AG09319 (cell line): ENCODE measurements around the gene WDR37.
"Not testable (repeated sequence)": the region's sequence is repeated elsewhere in the genome, so short reads cannot be mapped to it uniquely, and the experiment has no call there.

Experiments
- DNase-seq: peaks from one replicate; pipeline ENCODE4 v3.0.0-alpha.2; 2010; ENCODE audit warnings: low read depth; ENCODE audit errors: extremely low read depth
- TF ChIP-seq, protein P1 (sequence below): IDR thresholded peaks from 2 replicates; pipeline ENCODE4 v1.5.1; 2011; ENCODE audit warnings: low read depth, mild to moderate bottlenecking, inconsistent platforms, low read length, moderate library complexity

The WDR37 gene

DNA sequence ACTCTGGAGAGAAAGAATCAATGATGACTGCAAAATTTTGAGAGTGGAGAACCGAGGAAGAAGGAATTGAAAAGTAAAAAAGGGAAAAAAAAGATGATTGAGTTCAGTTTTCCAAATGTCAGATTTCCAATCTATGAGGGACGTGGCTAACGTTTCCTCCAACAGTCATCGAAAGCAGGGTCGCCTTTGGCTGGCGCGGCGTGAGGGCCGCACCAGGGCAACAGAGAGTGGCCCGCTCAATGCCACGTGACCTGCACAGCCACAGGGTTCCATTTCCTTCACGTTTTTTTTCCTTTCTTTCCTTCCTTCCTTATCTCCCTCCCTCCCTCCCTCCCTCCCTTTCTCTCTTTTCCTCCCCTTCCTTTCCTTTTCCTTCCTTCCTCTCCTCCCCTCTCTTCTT lies 101.9 kb downstream of the WDR37 start:
- TF ChIP-seq, protein P1, sequence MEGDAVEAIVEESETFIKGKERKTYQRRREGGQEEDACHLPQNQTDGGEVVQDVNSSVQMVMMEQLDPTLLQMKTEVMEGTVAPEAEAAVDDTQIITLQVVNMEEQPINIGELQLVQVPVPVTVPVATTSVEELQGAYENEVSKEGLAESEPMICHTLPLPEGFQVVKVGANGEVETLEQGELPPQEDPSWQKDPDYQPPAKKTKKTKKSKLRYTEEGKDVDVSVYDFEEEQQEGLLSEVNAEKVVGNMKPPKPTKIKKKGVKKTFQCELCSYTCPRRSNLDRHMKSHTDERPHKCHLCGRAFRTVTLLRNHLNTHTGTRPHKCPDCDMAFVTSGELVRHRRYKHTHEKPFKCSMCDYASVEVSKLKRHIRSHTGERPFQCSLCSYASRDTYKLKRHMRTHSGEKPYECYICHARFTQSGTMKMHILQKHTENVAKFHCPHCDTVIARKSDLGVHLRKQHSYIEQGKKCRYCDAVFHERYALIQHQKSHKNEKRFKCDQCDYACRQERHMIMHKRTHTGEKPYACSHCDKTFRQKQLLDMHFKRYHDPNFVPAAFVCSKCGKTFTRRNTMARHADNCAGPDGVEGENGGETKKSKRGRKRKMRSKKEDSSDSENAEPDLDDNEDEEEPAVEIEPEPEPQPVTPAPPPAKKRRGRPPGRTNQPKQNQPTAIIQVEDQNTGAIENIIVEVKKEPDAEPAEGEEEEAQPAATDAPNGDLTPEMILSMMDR: no peak
- no peak for DNase-seq

DNA sequence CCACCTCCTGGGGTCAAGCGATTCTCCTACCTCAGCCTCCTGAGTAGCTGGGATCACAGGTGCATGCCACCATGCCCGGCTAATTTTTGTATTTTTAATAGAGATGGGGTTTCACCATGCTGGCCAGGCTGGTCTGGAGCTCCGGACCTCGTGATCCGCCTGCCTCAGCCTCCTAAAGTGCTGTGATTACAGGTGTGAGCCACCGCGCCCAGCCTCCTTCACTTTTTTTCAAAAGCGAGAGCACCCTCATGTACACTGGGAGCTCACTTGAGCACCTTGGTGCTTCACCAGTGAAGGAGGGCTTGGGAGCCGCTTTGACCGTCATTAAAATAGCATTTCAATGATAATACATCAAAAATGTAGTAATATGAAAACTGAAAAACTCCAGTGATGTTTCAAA lies 102.4 kb downstream of the WDR37 start:
- not testable (repeated sequence) for DNase-seq

DNA sequence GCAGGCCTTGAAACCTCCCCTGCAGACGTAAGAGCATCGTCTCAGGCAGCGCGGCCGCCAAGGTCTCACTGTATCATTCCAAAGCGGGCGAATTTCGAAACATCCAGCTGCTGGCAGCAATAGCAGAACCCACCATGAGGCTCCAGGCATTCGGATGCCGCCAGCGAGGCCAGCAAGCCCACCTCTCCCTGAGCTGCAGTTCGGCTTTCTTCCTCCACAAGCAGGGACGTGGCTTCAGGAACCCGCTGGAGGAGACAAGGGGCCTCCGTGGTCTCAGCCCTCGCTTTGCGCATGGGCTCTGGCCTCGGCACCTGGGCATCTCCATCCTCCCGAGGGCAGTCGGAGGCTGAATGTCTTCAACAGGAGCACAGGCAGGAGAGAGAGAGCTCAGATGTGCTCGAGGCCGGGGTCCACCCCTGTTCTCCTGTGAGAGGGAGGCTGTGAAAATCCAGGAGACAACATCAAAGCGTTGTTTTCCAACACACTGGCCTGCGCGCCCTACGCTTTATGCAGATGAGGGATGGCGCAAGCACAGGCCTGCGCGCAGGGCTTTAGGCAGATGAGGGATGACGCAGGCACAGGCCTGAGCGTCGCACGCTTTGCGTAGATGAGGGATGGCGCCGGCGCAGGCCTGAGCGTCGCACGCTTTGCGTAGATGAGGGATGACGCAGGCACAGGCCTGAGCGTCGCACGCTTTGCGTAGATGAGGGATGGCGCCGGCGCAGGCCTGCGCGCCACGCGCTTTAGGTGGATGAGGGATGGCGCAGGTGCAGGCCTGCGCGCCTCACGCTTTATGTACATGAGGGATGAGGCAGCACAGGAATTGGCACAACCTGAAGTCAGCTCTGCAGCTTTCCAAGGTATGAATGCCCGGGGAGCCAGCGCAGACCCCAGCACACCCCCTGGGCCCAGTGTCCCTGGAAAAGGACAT lies 103.2 kb downstream of the WDR37 start:
- TF ChIP-seq, protein P1: no peak
- no peak for DNase-seq

DNA sequence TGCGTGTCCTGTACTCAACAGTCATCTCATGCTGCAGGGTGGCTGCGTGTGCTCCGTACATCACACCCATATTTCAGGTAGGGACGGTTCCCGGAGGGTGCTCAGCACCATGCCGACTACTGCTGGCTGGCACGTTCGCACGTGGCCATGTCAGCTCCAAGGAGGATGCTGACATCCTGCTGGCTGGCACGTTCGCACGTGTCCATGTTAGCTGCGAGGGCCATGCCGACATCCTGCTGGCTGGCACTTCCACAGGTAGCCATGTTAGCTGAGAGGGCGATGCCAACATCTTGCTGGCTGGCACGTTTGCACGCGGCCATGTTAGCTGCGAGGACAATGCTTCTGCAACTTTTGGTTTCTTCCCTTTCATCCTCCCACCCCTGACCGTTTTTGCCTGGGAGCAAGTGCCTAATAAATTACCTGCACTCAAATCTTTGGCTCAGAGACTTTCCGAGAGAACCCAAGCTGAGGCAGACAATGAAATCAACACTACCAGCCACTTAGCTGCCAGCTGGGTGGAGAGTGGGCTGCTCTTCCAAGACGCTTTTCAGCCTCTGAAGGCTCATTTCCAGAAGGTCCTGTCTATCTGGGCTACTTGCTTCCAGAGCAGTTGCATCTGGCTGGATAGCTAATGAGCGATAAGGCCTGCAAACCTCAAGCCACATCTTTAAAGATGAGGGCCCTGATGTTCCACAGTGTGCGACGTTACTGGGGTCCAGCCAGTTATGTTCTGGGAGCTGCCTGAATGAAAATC lies 104.6 kb downstream of the WDR37 start:
- TF ChIP-seq, protein P1: no peak
- no peak for DNase-seq

DNA sequence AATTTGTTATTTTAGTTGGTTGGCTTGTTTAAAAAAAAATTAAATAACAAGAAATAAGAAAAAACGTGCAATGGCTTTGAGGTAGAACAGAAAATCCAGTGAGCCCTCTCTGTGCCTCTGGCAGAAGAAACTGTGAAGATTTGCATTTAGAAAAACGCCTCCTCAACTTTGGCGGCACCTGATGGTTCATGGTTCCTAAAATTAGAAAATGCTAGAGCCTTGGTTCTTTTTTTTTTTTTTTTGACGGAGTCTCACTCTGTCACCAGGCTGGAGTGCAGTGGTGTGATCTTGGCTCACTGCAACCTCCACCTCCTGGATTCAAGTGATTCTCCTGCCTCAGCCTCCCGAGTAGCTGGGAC lies 105.1 kb downstream of the WDR37 start:
- DNase-seq: not testable (repeated sequence)

DNA sequence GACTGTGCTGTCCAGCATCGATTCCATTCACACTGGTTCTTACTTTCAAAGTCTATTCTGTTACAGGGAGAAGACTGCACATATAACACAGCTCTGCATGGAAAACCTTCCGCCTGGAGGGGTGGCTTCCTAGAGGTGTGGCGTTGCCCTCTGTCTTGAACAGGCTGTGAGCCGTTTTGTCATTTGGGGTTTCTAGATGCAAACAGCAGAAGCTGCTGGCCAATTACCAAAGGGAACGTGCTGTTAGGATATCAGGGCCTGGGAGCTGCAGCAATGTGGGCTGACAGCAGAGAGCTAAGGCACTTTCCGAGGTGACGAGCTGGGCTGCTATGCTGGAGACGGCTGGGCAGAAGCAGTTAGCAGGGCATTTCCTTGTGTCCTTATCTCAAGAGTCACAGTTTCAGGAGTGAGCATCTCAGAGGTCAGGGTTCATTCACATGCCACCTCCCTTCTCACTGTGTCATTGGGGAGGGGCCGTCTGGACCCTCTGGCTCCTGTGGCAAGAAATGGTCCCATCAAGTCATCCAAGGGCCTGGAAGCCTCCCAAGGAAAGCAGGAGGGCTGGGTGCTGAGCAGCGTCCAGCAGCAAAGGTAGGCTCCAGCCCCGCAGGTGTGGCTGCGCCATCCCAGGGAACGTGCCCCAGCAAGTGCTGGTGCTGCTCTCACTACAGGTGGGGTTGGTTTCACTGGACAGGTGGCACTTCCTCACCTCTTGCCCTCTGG lies 106.5 kb downstream of the WDR37 start:
- TF ChIP-seq, protein P1: no peak
- no peak for DNase-seq

DNA sequence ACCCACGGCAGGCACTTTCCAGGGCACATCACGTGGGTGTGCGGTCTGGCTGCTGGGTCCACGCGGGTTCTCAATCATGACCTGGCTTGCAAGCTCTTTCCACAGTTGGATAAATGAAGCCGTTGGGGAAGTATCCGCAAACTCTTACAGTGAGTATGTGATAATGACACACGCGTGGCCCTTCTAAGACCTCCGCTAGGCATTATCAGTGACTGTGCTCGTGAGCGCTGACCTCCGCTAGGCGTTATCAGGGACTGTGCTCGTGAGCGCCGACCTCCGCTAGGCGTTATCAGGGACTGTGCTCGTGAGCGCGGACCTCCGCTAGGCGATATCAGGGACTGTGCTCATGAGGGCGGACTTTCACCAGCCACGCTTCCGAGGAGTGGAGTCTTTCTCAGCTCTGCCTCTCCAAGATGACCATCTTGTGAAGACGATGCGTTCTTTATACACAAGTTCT lies 107.0 kb downstream of the WDR37 start:
- TF ChIP-seq, protein P1: no peak
- no peak for DNase-seq

DNA sequence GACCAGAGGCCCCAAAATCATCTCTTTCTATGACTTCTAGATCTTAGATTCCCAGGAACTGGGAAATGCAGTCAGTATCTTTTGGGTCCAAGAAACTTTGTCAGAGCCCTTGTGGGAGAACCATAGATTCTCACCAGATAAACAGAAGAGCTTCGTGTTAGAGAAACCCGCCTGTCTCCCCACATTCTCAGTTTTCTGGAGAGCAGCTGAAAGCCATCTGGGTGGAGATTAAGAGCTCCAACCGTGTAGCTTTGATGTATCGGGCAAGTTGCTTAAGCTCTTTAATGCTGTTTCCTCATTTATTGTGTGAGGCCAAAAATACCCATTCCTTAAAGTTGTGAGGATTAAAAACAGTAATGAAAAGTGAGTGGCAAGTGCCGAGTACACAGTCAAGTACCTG lies 107.6 kb downstream of the WDR37 start:
- TF ChIP-seq, protein P1: no peak
- DNase-seq: no peak
